Measurements from ENCODE around the gene PPIL3. TPM values are rescaled to one million over a fixed set of nuclear protein-coding genes. Genes with fewer than 3 reads are reported as not detected.

The PPIL3 gene
- total RNA-seq, 1 experiment from 2014 or later = 12.2 TPM

GRCh38 chr2:200929334-200930249, 40.7 kb upstream of the PPIL3 start:
- in situ Hi-C loops (cut with HindIII; ENCODE audit: low pct_unique_long_range_greater_than_20kb, low sequenced_read_pairs) = no loop called here
- H3K4me3 ChIP-seq (ENCODE audit: low read depth in 2 of 2, low read length in 2 of 2) = no peak overlapping the region
- H3K36me3 ChIP-seq (ENCODE audit: control insufficient read depth, insufficient read depth, low read length) = peaks cover 28% of the 10 kb centered on the region
- DNase-seq (ENCODE audit: low read depth, low spot score) (no peak), ATAC-seq (no peak)
- TSS peak; percentile 19 for BruUV-seq (replicated peaks)
- intact Hi-C loops (cut with micrococcal nuclease; ENCODE audit: unreplicated experiment) = no loop called here
- TF ChIP-seq TCF7L2 (IDR thresholded peaks at IDR 0.05; ENCODE audit: low read depth, low read length) (no peak), REST (IDR thresholded peaks at IDR 0.05; ENCODE audit: insufficient read depth in 1 of 2, low read depth in 2 of 2, low read length in 1 of 2) (no peak), CTCF (IDR thresholded peaks at IDR 0.05) (no peak), POLR2AphosphoS5 (IDR thresholded peaks at IDR 0.05; ENCODE audit: low read depth, low read length) (no peak), SIN3A (IDR thresholded peaks at IDR 0.05; ENCODE audit: borderline replicate concordance, insufficient read depth, low read depth, low read length) (no peak)
- no peaks in the 10 kb centered on the region for H3K4me1 ChIP-seq (ENCODE audit: control insufficient read depth, insufficient read depth, low read length)
- H3K27ac ChIP-seq (ENCODE audit: low read length) = no peak overlapping the region
- H3K9me3 ChIP-seq (ENCODE audit: control insufficient read depth, insufficient read depth, low read depth, low read length) = no peaks in the 10 kb centered on the region
- H3K27me3 ChIP-seq (ENCODE audit: control insufficient read depth, insufficient read depth, low read length) = no peaks in the 10 kb centered on the region
- ChIA-PET CTCF (no interaction called here), POLR2A (interaction anchor here (0.7 kb wide), 1 partner anchor 47 kb away, joined by 3 read pairs; no protein-coding TSS in a partner anchor)

- in situ Hi-C loops (cut with HindIII; ENCODE audit: low pct_unique_long_range_greater_than_20kb, low sequenced_read_pairs) (no loop called here), intact Hi-C loops (cut with micrococcal nuclease; ENCODE audit: unreplicated experiment) (no loop called here)
- no peaks in the 10 kb centered on the region for H3K4me1 ChIP-seq (ENCODE audit: control insufficient read depth, insufficient read depth, low read length)
- ATAC-seq (no peak), DNase-seq (ENCODE audit: low read depth, low spot score) (no peak)
- CTCF ChIA-PET = interaction anchor here (0.7 kb wide), 1 partner anchor 310 kb away, joined by 7 read pairs; no protein-coding TSS in a partner anchor
- H3K27ac ChIP-seq (ENCODE audit: low read length) = no peak overlapping the region
- H3K9me3 ChIP-seq (ENCODE audit: control insufficient read depth, insufficient read depth, low read depth, low read length) = no peaks in the 10 kb centered on the region
- no peaks in the 10 kb centered on the region for H3K27me3 ChIP-seq (ENCODE audit: control insufficient read depth, insufficient read depth, low read length)
- BruUV-seq (replicated peaks) = no TSS peak
- H3K36me3 ChIP-seq (ENCODE audit: control insufficient read depth, insufficient read depth, low read length) = peaks cover 34% of the 10 kb centered on the region
- POLR2A ChIA-PET = no interaction called here
- no peak for TF ChIP-seq TCF7L2 (IDR thresholded peaks at IDR 0.05; ENCODE audit: low read depth, low read length)
- TF ChIP-seq POLR2AphosphoS5 (IDR thresholded peaks at IDR 0.05; ENCODE audit: low read depth, low read length) = no peak
- no peak for TF ChIP-seq CTCF (IDR thresholded peaks at IDR 0.05)
- no peak for TF ChIP-seq SIN3A (IDR thresholded peaks at IDR 0.05; ENCODE audit: borderline replicate concordance, insufficient read depth, low read depth, low read length)
- no peak for TF ChIP-seq REST (IDR thresholded peaks at IDR 0.05; ENCODE audit: insufficient read depth in 1 of 2, low read depth in 2 of 2, low read length in 1 of 2)
- H3K4me3 ChIP-seq (ENCODE audit: low read depth in 2 of 2, low read length in 2 of 2) = no peak overlapping the region
Observed at GRCh38 chr2:200922439-200922838, 33.6 kb upstream of the PPIL3 start.
